GM06990 (cell line): ENCODE measurements around the gene ARHGAP31.

ENCODE experiments used
- DNase-seq: peaks from one replicate; pipeline ENCODE4 v3.0.0-alpha.2; 2011; ENCODE audit not compliant: insufficient read length; ENCODE audit errors: extremely low read depth
- H3K27me3 ChIP-seq: replicated peaks from 2 replicates; pipeline ENCODE4 v1.6.0; 2011; ENCODE audit warnings: low read length; ENCODE audit not compliant: control insufficient read depth, insufficient read depth
- H3K36me3 ChIP-seq: 2 replicates; pipeline ENCODE4 v1.5.1; 2011; ENCODE audit warnings: low read length; ENCODE audit not compliant: control insufficient read depth, insufficient read depth
- H3K4me3 ChIP-seq: replicated peaks from 2 replicates; pipeline ENCODE4 v1.5.1; 2011; ENCODE audit warnings: low read depth, mild to moderate bottlenecking, control low read depth, low read length
- CTCF ChIP-seq: IDR thresholded peaks from 2 replicates; pipeline ENCODE4 v1.5.1; 2011; ENCODE audit warnings: low read length, control low read depth, mild to moderate bottlenecking, inconsistent platforms; ENCODE audit not compliant: insufficient read depth, poor library complexity, severe bottlenecking

ARHGAP31 gene

GRCh38 chr3:119293871-119294695 lies at the start of gene ARHGAP31:
TSS of gene ARHGAP31 (plus strand) at chr3:119294383. CDS start at chr3:119294905, 522 bp downstream.
- TF ChIP-seq CTCF: no peak
- Histone ChIP-seq H3K27me3 (no peaks in the 10 kb centered on the region), H3K4me3 (peak within 1 kb of the TSS; percentile 75), H3K36me3 (peaks cover 3% of the 10 kb centered on the region; the same call in 1 of the 2 replicates)
- peak; percentile 83 for DNase-seq

- H3K27me3 ChIP-seq: no peaks in the 10 kb centered on the region
- H3K36me3 ChIP-seq: no peaks in the 10 kb centered on the region
- TF ChIP-seq CTCF: no peak
- no peak overlapping the region for H3K4me3 ChIP-seq
- DNase-seq: no peak
These were observed 48.4 kb upstream of the ARHGAP31 start for GRCh38 chr3:119245778-119246177.

GRCh38 chr3:119255214-119255613 lies 39.0 kb upstream of the ARHGAP31 start:
- Histone ChIP-seq H3K36me3 (no peaks in the 10 kb centered on the region), H3K4me3 (no peak overlapping the region), H3K27me3 (no peaks in the 10 kb centered on the region)
- DNase-seq: no peak
- TF ChIP-seq CTCF: no peak

- no peak for TF ChIP-seq CTCF
- DNase-seq: no peak
- Histone ChIP-seq H3K4me3 (no peak overlapping the region), H3K27me3 (no peaks in the 10 kb centered on the region), H3K36me3 (no peaks in the 10 kb centered on the region)
These were observed 37.1 kb upstream of the ARHGAP31 start for GRCh38 chr3:119257111-119257510.

- no peak for TF ChIP-seq CTCF
- Histone ChIP-seq H3K27me3 (no peaks in the 10 kb centered on the region), H3K4me3 (no peak overlapping the region), H3K36me3 (no peaks in the 10 kb centered on the region)
- DNase-seq: no peak
These were observed 36.4 kb upstream of the ARHGAP31 start for GRCh38 chr3:119257654-119258410.
